Heart left ventricle (tissue), 13 donors: ENCODE data around the gene ANKS3.

Experiments used
- POLR2A ChIP-seq, 2 donors: fragments of 450-650 bp; IDR thresholded peaks; one replicate each; pipeline ENCODE4 v1.6.1; 2017; ENCODE audit warnings: antibody characterized with exemption in 2 of 2, mild to moderate bottlenecking in 2 of 2, moderate library complexity in 2 of 2
- TF ChIP-seq, protein P1 (sequence below), 12 donors: fragments of 200-600 bp; sonication (generic) in 4 of 12; IDR thresholded peaks; one replicate each; pipeline versions ENCODE4 v1.5.0 to v1.8.0; 2018 to 2022; ENCODE audit warnings: antibody characterized with exemption in 12 of 12, mild to moderate bottlenecking in 5 of 12
- donor health status: ischemic (EF 13 %, LVEDD 7.1; RV severe dilation, severe dysfunction).
- donor health status: DM: no; HTN: yes; CAD: no.
- donor health status: DM: no; HTN: no; CAD: no.
- donor health status: ischemic (EF 25% LVEDD 6.9; RV normal size, moderate dysfunction).
- donor health status: ischemic (EF 25% LVEDD 5.7; RV mildly dilated, moderate dysfunction).
- donor health status: ischemic (EF 35%, LVEDD 5.7; RV mildly dilated, moderate dysfunction).
- donor health status: nonischemic (EF 11% LVEDD 7.7; RV severe dilation, severe dysfunction).
- donor health status: DM: yes; HTN: yes; CAD: no.
- donor health status: PGD.
- donor health status: ischemic (EF 29% LVEDD 5.4; RV normal size, mild dysfunction).
- donor health status: nonischemic (EF 23%, LVEDD 6.1; RV moderate dilation, normal function).

DNA sequence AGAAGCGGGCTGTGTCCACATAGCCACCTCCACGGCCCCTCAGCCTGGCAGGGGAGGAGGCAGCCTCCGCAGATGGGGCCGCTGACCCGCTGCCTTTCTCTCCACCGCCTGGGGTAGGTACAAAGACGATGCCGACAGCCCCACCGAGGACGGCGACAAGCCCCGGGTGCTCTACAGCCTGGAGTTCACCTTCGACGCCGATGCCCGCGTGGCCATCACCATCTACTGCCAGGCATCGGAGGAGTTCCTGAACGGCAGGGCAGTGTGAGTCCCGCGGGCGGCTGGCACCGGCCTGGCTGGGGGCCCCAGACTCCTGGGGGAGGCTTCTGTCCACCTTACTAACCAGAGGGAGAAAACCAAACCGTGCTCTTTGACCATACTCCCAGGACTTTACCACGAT is 81.5 kb downstream of the ANKS3 start:
- TF ChIP-seq, protein P1, sequence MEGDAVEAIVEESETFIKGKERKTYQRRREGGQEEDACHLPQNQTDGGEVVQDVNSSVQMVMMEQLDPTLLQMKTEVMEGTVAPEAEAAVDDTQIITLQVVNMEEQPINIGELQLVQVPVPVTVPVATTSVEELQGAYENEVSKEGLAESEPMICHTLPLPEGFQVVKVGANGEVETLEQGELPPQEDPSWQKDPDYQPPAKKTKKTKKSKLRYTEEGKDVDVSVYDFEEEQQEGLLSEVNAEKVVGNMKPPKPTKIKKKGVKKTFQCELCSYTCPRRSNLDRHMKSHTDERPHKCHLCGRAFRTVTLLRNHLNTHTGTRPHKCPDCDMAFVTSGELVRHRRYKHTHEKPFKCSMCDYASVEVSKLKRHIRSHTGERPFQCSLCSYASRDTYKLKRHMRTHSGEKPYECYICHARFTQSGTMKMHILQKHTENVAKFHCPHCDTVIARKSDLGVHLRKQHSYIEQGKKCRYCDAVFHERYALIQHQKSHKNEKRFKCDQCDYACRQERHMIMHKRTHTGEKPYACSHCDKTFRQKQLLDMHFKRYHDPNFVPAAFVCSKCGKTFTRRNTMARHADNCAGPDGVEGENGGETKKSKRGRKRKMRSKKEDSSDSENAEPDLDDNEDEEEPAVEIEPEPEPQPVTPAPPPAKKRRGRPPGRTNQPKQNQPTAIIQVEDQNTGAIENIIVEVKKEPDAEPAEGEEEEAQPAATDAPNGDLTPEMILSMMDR (IDR thresholded peaks at IDR 0.05) = no peak
- no peak for TF ChIP-seq POLR2A (IDR thresholded peaks at IDR 0.05)
